Mucosa of gallbladder (tissue), 1 donor: Measurements from ENCODE around the gene DCANP1. TPM values are rescaled to one million over a fixed set of nuclear protein-coding genes. Genes with fewer than 3 reads are reported as not detected.

Experiments
- DNase-seq: peaks from one replicate; pipeline ENCODE4 v3.0.0-alpha.2; 2020; ENCODE audit warnings: low spot score
- total RNA-seq: library from RNA; stranded (reverse); gene quantifications from one replicate; pipeline ENCODE4 v1.2.1, GENCODE V29; 2021
- donor health status: DM: no; HTN: no; CAD: no.

The DCANP1 gene
- total RNA-seq, 1 donor from 2014 or later: 0.09 TPM

GRCh38 chr5:135441350-135441831 lies 5.8 kb downstream of the DCANP1 start:
- DNase-seq: peak; percentile 40

GRCh38 chr5:135440916-135441315 lies 6.2 kb downstream of the DCANP1 start:
- DNase-seq: peak; percentile 9

- no peak for DNase-seq
Measured at GRCh38 chr5:135439231-135440205, 7.6 kb downstream of the DCANP1 start.

GRCh38 chr5:135438636-135439221 lies 8.4 kb downstream of the DCANP1 start:
- no peak for DNase-seq

- DNase-seq: peak; percentile 85
Measured at GRCh38 chr5:135437796-135438560, 9.2 kb downstream of the DCANP1 start.

GRCh38 chr5:135437422-135437795 lies 9.7 kb downstream of the DCANP1 start:
- DNase-seq: no peak

- no peak for DNase-seq
Measured at GRCh38 chr5:135436951-135437418, 10.2 kb downstream of the DCANP1 start.

- no peak for DNase-seq
Measured at GRCh38 chr5:135435467-135436330, 11.4 kb downstream of the DCANP1 start.

GRCh38 chr5:135434591-135435466 lies 12.3 kb downstream of the DCANP1 start:
- DNase-seq: no peak

GRCh38 chr5:135433681-135434426 lies 13.3 kb downstream of the DCANP1 start:
- DNase-seq: no peak

GRCh38 chr5:135432113-135432512 lies 15.0 kb downstream of the DCANP1 start:
- DNase-seq: no peak

GRCh38 chr5:135430135-135430437 lies 17.1 kb downstream of the DCANP1 start:
- DNase-seq: no peak

GRCh38 chr5:135429301-135430134 lies 17.6 kb downstream of the DCANP1 start:
- DNase-seq: no peak

- no peak for DNase-seq
Measured at GRCh38 chr5:135428586-135428985, 18.6 kb downstream of the DCANP1 start.

- DNase-seq: no peak
Measured at GRCh38 chr5:135426102-135427082, 20.8 kb downstream of the DCANP1 start.

- DNase-seq: no peak
Measured at GRCh38 chr5:135425641-135426040, 21.5 kb downstream of the DCANP1 start.

GRCh38 chr5:135423846-135424168 lies 23.3 kb downstream of the DCANP1 start:
- DNase-seq: no peak
